ACC112 (cell line): ENCODE data around the gene SLC47A2.

ENCODE experiments used
- H2AFZ ChIP-seq: fragments of 200-600 bp; sonication (generic); one replicate; pipeline ENCODE4 v1.6.0; 2017; ENCODE audit warnings: antibody characterized with exemption, low read length; ENCODE audit not compliant: unreplicated experiment
- H3K27ac ChIP-seq: fragments of 200-600 bp; sonication (generic); 2 replicates; pipeline ENCODE4 v1.5.1; 2014; ENCODE audit warnings: low read depth, mild to moderate bottlenecking, antibody characterized with exemption, low read length, moderate library complexity
- H3K27me3 ChIP-seq: fragments of 200-600 bp; sonication (generic); 2 replicates; pipeline ENCODE4 v1.6.1; 2014; ENCODE audit warnings: mild to moderate bottlenecking, antibody characterized with exemption, low read length, moderate library complexity, mixed read lengths; ENCODE audit not compliant: insufficient read depth
- H3K36me3 ChIP-seq: fragments of 200-600 bp; sonication (generic); 2 replicates; pipeline ENCODE4 v1.6.1; 2016; ENCODE audit warnings: mild to moderate bottlenecking, antibody characterized with exemption, low read length, moderate library complexity, mixed read lengths; ENCODE audit not compliant: insufficient read depth
- H3K4me1 ChIP-seq: fragments of 200-600 bp; sonication (generic); one replicate; pipeline ENCODE4 v1.6.1; 2016; ENCODE audit warnings: low read length, mixed read lengths; ENCODE audit not compliant: insufficient read depth, unreplicated experiment, control insufficient read depth
- H3K4me3 ChIP-seq: fragments of 200-600 bp; sonication (generic); 2 replicates; pipeline ENCODE4 v1.5.1; 2014; ENCODE audit warnings: mild to moderate bottlenecking, low read depth, low read length
- H3K79me2 ChIP-seq: fragments of 200-600 bp; sonication (generic); one replicate; pipeline ENCODE4 v1.6.0; 2016; ENCODE audit warnings: low read length; ENCODE audit not compliant: control insufficient read depth, unreplicated experiment, insufficient read depth

SLC47A2 gene

DNA sequence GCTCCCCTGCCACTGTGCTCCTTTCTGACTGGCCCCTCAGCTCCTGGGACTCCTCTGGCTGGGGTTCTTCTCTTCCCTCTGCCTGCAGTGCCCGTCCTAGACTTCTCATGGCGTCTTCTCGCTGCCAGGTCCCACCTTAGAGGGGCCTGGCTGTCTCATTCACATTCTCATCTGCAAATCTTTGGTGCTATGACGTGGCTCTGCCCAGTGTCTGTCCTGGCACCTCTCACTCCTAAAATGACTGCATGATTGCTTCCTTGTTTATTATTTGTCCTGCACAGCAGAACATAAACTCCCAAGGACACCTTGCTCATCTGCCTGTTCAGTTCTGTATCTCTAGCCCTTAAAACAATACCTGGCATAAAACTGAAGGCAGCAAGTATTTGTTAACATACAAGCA lies 86.3 kb downstream of the SLC47A2 start:
- no peak overlapping the region for H2AFZ ChIP-seq
- H3K4me3 ChIP-seq = no peak overlapping the region
- no peak overlapping the region for H3K27ac ChIP-seq
- H3K27me3 ChIP-seq = no peaks in the 10 kb centered on the region
- H3K79me2 ChIP-seq = no peaks in the 10 kb centered on the region
- H3K4me1 ChIP-seq = peaks cover 13% of the 10 kb centered on the region
- H3K36me3 ChIP-seq = no peaks in the 10 kb centered on the region

DNA sequence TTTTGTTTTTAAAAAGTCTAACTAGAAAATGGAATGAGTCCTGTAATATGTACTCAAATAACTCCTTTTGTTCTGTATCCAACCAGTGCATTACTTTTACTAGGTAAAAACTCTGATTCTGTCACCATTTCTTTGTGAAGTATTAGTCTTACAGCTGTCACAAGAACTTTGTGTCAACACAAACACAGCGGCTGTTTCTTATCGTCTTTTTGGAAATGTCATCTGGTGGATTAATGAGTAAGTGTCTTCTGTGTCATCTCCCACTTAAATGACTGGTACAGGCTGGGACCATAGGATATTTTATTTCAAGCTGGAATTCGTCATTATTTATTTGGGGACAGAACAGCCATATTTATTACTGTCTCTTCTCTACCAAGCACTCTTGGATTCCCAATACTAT lies 86.9 kb downstream of the SLC47A2 start:
- Histone ChIP-seq H2AFZ (no peak overlapping the region), H3K79me2 (no peaks in the 10 kb centered on the region), H3K36me3 (no peaks in the 10 kb centered on the region), H3K4me3 (no peak overlapping the region), H3K4me1 (peaks cover 13% of the 10 kb centered on the region), H3K27me3 (no peaks in the 10 kb centered on the region), H3K27ac (no peak overlapping the region)
